Caco-2 (cell line): Measurements from ENCODE around the gene NRXN3. TPM values are rescaled to one million over a fixed set of nuclear protein-coding genes. Genes with fewer than 3 reads are reported as not detected.

Source experiments
- BruUV-seq: library from RNA; stranded (reverse); fragments of 400-500 nt; replicated peaks from 2 replicates; lab custom pipeline; 2021; lab: Mats Ljungman, UMichigan
- CTCF ChIA-PET: fragments of 300-600 bp; sonication (Branson Sonifier 250); formaldehyde crosslinking; loops from one replicate; lab custom pipeline; 2022; ENCODE audit warnings: antibody characterized with exemption; lab: Charles Lee
- POLR2A ChIA-PET: fragments of 300-600 bp; sonication (Branson Sonifier 250); formaldehyde crosslinking; loops from one replicate; lab custom pipeline; 2022; ENCODE audit warnings: antibody characterized with exemption; lab: Charles Lee
- DNase-seq, 2 experiments: peaks; one replicate each; pipeline versions ENCODE4 v3.0.0 to v3.0.0-alpha.2; 2020 to 2022
- H3K27me3 ChIP-seq: replicated peaks from 2 replicates; pipeline ENCODE4 v1.6.0; 2011; ENCODE audit warnings: low read length; ENCODE audit not compliant: control insufficient read depth, insufficient read depth
- H3K36me3 ChIP-seq: 2 replicates; pipeline ENCODE4 v1.5.1; 2011; ENCODE audit warnings: low read length; ENCODE audit not compliant: control insufficient read depth, insufficient read depth
- H3K4me1 ChIP-seq: fragments of 250-450 bp; sonication (Bioruptor Pico); 2 replicates; pipeline ENCODE4 v1.5.1; 2020; ENCODE audit warnings: mild to moderate bottlenecking
- H3K4me3 ChIP-seq: 2 replicates; pipeline ENCODE4 v1.5.1; 2011; ENCODE audit warnings: low read depth, mild to moderate bottlenecking, control low read depth, low read length
- H3K9me3 ChIP-seq: fragments of 250-450 bp; sonication (Bioruptor Pico); 2 replicates; pipeline ENCODE4 v1.5.1; 2020; ENCODE audit warnings: mild to moderate bottlenecking, moderate library complexity
- H3K27ac Mint-ChIP-seq: one replicate; pipeline ENCODE4 v1.8.0; 2022; ENCODE audit warnings: mixed read lengths; ENCODE audit not compliant: unreplicated experiment
- H3K27me3 Mint-ChIP-seq: one replicate; pipeline ENCODE4 v1.8.0; 2022; ENCODE audit warnings: mixed read lengths; ENCODE audit not compliant: insufficient read depth, unreplicated experiment
- H3K36me3 Mint-ChIP-seq: one replicate; pipeline ENCODE4 v1.8.0; 2022; ENCODE audit warnings: mild to moderate bottlenecking, mixed read lengths; ENCODE audit not compliant: insufficient read depth, unreplicated experiment
- H3K4me1 Mint-ChIP-seq: one replicate; pipeline ENCODE4 v1.8.0; 2022; ENCODE audit warnings: low read depth, mixed read lengths; ENCODE audit not compliant: unreplicated experiment
- H3K4me3 Mint-ChIP-seq: one replicate; pipeline ENCODE4 v1.8.0; 2022; ENCODE audit warnings: mild to moderate bottlenecking, moderate library complexity, mixed read lengths; ENCODE audit not compliant: unreplicated experiment
- H3K9me3 Mint-ChIP-seq: one replicate; pipeline ENCODE4 v1.8.0; 2022; ENCODE audit warnings: mixed read lengths; ENCODE audit not compliant: unreplicated experiment
- intact Hi-C: fragments of 100-400 bp; cut with micrococcal nuclease; formaldehyde crosslinking; loops from one replicate; pipeline ENCODE4 v1.10.0; 2022; ENCODE audit not compliant: unreplicated experiment
- total RNA-seq: library from RNA; stranded (reverse); gene quantifications from 2 replicates; pipeline ENCODE4 v1.2.3, GENCODE V29; 2022
- TF ChIP-seq, protein P1 (sequence below), 2 experiments: fragments of 200-600 bp in 1 of 2; IDR thresholded peaks; 1 replicate in 1 of 2; 2 replicates in 1 of 2; pipeline versions ENCODE4 v1.5.1 to v1.8.0; 2011 to 2022; ENCODE audit warnings: antibody characterized with exemption in 1 of 2, control low read depth in 1 of 2, inconsistent platforms in 1 of 2, low read depth in 1 of 2, low read length in 1 of 2, mild to moderate bottlenecking in 1 of 2, moderate library complexity in 1 of 2; ENCODE audit not compliant: insufficient read depth in 1 of 2, severe bottlenecking in 1 of 2, unreplicated experiment in 1 of 2

Gene NRXN3
- total RNA-seq, 1 experiment from 2014 or later = 12.4 TPM

DNA sequence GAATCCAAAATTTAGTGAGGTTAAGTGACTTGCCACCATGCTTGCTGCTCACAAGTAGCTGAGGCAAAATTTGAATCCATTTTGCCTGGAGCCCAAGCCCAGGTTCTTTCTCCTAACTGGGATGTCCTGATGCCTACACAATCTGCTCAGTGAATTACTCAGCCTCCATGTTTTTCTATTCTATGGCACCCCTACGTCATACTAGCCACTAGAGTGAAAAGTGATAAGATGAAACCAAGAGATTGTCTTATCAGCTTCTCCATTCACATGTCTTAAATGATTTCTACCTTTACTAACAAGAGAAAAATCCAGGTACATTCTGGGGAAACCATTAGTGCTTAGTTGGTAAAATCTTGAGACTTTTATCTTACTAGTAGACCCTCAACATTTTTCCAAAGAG is 1321.0 kb downstream of the NRXN3 start:
- POLR2A ChIA-PET = no interaction called here
- no TSS peak for BruUV-seq
- Mint-ChIP-seq H3K9me3 (peaks cover 9% of the 10 kb centered on the region), H3K27me3 (no peaks in the 10 kb centered on the region), H3K4me3 (no peak overlapping the region), H3K36me3 (no peaks in the 10 kb centered on the region), H3K27ac (no peak overlapping the region), H3K4me1 (peaks cover 5% of the 10 kb centered on the region)
- Histone ChIP-seq H3K36me3 (no peaks in the 10 kb centered on the region), H3K9me3 (no peaks in the 10 kb centered on the region), H3K4me1 (peaks cover 5% of the 10 kb centered on the region; the same call in 1 of the 2 replicates), H3K27me3 (no peaks in the 10 kb centered on the region), H3K4me3 (no peak overlapping the region)
- TF ChIP-seq, protein P1, sequence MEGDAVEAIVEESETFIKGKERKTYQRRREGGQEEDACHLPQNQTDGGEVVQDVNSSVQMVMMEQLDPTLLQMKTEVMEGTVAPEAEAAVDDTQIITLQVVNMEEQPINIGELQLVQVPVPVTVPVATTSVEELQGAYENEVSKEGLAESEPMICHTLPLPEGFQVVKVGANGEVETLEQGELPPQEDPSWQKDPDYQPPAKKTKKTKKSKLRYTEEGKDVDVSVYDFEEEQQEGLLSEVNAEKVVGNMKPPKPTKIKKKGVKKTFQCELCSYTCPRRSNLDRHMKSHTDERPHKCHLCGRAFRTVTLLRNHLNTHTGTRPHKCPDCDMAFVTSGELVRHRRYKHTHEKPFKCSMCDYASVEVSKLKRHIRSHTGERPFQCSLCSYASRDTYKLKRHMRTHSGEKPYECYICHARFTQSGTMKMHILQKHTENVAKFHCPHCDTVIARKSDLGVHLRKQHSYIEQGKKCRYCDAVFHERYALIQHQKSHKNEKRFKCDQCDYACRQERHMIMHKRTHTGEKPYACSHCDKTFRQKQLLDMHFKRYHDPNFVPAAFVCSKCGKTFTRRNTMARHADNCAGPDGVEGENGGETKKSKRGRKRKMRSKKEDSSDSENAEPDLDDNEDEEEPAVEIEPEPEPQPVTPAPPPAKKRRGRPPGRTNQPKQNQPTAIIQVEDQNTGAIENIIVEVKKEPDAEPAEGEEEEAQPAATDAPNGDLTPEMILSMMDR (IDR thresholded peaks at IDR 0.05; ENCODE audit: insufficient read depth in 1 of 2, low read depth in 1 of 2, low read length in 1 of 2, severe bottlenecking in 1 of 2, unreplicated experiment in 1 of 2) = no peak
- intact Hi-C loops = no loop called here
- CTCF ChIA-PET = no interaction called here
- DNase-seq = no peak

GRCh38 chr14:79493081-79493645 is 1323.0 kb downstream of the NRXN3 start:
- intact Hi-C loops = no loop called here
- no peaks in the 10 kb centered on the region for H3K27me3 Mint-ChIP-seq
- no peak overlapping the region for H3K27ac Mint-ChIP-seq
- Histone ChIP-seq H3K4me1 (peaks cover 5% of the 10 kb centered on the region; the same call in 1 of the 2 replicates), H3K9me3 (no peaks in the 10 kb centered on the region), H3K27me3 (no peaks in the 10 kb centered on the region), H3K4me3 (no peak overlapping the region), H3K36me3 (no peaks in the 10 kb centered on the region)
- peaks cover 5% of the 10 kb centered on the region for H3K4me1 Mint-ChIP-seq
- BruUV-seq = no TSS peak
- ChIA-PET CTCF (no interaction called here), POLR2A (no interaction called here)
- no peaks in the 10 kb centered on the region for H3K36me3 Mint-ChIP-seq
- H3K9me3 Mint-ChIP-seq = peaks cover 6% of the 10 kb centered on the region
- no peak overlapping the region for H3K4me3 Mint-ChIP-seq
- TF ChIP-seq, protein P1 (IDR thresholded peaks at IDR 0.05; ENCODE audit: insufficient read depth in 1 of 2, low read depth in 1 of 2, low read length in 1 of 2, severe bottlenecking in 1 of 2, unreplicated experiment in 1 of 2) = no peak
- no peak for DNase-seq

DNA sequence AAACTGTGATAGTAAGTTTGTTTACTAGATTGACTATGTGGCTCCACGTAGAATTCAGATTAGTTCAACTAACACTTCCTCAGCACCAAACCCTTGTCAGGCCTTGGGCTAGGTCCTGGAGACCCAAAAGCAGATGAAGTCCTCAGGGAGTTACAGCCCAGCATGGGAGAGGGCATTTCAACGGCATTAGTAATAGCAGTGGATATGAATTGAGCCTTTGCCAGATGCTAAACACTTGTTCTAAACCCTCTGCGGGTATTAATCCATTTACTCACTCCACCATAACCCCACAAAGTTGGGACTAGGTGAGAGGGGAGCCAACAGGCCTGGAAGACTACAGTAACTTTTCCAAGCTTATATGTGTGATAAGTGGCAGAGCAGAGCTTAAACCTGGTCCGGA is 1326.5 kb downstream of the NRXN3 start:
- CTCF ChIA-PET = no interaction called here
- TF ChIP-seq, protein P1 (IDR thresholded peaks at IDR 0.05; ENCODE audit: insufficient read depth in 1 of 2, low read depth in 1 of 2, low read length in 1 of 2, severe bottlenecking in 1 of 2, unreplicated experiment in 1 of 2) = no peak
- H3K9me3 ChIP-seq = no peaks in the 10 kb centered on the region
- no peaks in the 10 kb centered on the region for H3K36me3 Mint-ChIP-seq
- no peak overlapping the region for H3K4me3 ChIP-seq
- no peaks in the 10 kb centered on the region for H3K36me3 ChIP-seq
- peaks cover 7% of the 10 kb centered on the region for H3K4me1 Mint-ChIP-seq
- no peaks in the 10 kb centered on the region for H3K9me3 Mint-ChIP-seq
- H3K4me3 Mint-ChIP-seq = no peak overlapping the region
- no peaks in the 10 kb centered on the region for H3K27me3 ChIP-seq
- DNase-seq = no peak
- H3K4me1 ChIP-seq = no peaks in the 10 kb centered on the region
- no peak overlapping the region for H3K27ac Mint-ChIP-seq
- intact Hi-C loops = no loop called here
- no peaks in the 10 kb centered on the region for H3K27me3 Mint-ChIP-seq
- POLR2A ChIA-PET = no interaction called here
- no TSS peak for BruUV-seq
